Measurements from ENCODE around the gene TNFRSF1B. TPM values are rescaled to one million over a fixed set of nuclear protein-coding genes. Genes with fewer than 3 reads are reported as not detected.

The TNFRSF1B gene
- total and polyA plus RNA-seq, 9 of the 15 experiments (the other 6 are each of a cell fraction or from before 2014, with no cell fraction given) = 8.8 to 91.3 (median 36.0) TPM

DNA sequence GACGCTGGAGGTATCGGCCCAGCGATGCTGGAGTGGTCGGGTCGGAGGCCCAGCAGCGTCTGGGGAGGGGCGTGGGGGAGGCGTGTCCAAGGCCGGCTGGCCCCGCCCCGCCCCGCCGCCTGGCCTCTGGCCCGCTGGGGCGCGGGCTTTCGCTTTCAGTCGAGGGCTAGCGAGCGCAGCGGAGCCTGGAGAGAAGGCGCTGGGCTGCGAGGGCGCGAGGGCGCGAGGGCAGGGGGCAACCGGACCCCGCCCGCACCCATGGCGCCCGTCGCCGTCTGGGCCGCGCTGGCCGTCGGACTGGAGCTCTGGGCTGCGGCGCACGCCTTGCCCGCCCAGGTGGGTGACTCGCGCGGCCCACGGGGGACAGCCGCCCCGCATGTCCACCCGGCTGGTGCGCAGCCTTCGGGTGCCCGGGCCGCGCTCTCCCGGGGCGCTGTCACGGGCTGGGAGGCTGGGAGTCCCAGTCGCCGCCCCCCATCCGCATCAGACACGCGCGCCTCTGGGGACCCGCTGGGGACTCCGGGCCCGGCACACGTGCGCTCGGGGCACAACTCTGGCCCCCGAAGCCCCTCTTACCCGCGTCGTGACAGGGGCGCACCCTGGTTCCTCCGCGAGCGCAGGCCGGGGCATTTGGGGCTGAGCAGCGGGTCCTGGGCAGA is at the start of gene TNFRSF1B (continued):
- peak; percentile 51 to 73 for TF ChIP-seq MAZ (CRISPR knock-in tag; conservative IDR thresholded peaks at IDR 0.05 in 1 of 2, IDR thresholded peaks at IDR 0.05 in 1 of 2)
- TF ChIP-seq CBX1 (IDR thresholded peaks at IDR 0.05; ENCODE audit: low read depth) = peak; percentile 69; the same call in 1 of the 2 replicates
- no peak for TF ChIP-seq CBX3 (IDR thresholded peaks at IDR 0.05; ENCODE audit: borderline replicate concordance in 1 of 2, low read length in 2 of 2)
- TF ChIP-seq SIX5 (IDR thresholded peaks at IDR 0.05; ENCODE audit: borderline replicate concordance in 1 of 2, insufficient read depth in 1 of 2, low read depth in 1 of 2, low read length in 2 of 2) = no peak
- TF ChIP-seq MAX (CRISPR knock-in tag; IDR thresholded peaks at IDR 0.05) = peak; percentile 75
- peak; percentile 94 for TF ChIP-seq MTA3 (IDR thresholded peaks at IDR 0.05; ENCODE audit: borderline replicate concordance)
- TF ChIP-seq SMAD1 (IDR thresholded peaks at IDR 0.05; ENCODE audit: low read depth, low read length, partially characterized antibody) = peak; percentile 65
- TF ChIP-seq MYNN (IDR thresholded peaks at IDR 0.05) = no peak
- TF ChIP-seq MYNN (CRISPR knock-in tag; IDR thresholded peaks at IDR 0.05) = no peak
- no peak for TF ChIP-seq JUN (IDR thresholded peaks at IDR 0.05; ENCODE audit: borderline replicate concordance, low read depth, low read length)
- TF ChIP-seq JUN (CRISPR knock-in tag; IDR thresholded peaks at IDR 0.05; ENCODE audit: borderline replicate concordance) = 0 out of 2 replicates have a peak, but pooled peaks have one; percentile 24
- no peak for TF ChIP-seq RBM39 (optimal IDR thresholded peaks at IDR 0.05; ENCODE audit: low read depth, low read length)
- TF ChIP-seq ZFX (CRISPR knock-in tag; IDR thresholded peaks at IDR 0.05) = peak; percentile 50
- TF ChIP-seq, protein P1, sequence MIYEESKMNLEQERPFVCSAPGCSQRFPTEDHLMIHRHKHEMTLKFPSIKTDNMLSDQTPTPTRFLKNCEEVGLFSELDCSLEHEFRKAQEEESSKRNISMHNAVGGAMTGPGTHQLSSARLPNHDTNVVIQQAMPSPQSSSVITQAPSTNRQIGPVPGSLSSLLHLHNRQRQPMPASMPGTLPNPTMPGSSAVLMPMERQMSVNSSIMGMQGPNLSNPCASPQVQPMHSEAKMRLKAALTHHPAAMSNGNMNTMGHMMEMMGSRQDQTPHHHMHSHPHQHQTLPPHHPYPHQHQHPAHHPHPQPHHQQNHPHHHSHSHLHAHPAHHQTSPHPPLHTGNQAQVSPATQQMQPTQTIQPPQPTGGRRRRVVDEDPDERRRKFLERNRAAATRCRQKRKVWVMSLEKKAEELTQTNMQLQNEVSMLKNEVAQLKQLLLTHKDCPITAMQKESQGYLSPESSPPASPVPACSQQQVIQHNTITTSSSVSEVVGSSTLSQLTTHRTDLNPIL (CRISPR knock-in tag; IDR thresholded peaks at IDR 0.05) = no peak
- peak; percentile 83; the same call in 1 of the 2 replicates for TF ChIP-seq SMAD4 (CRISPR knock-in tag; conservative IDR thresholded peaks at IDR 0.05)
- TF ChIP-seq ZNF175 (CRISPR knock-in tag; IDR thresholded peaks at IDR 0.05; ENCODE audit: low read depth) = no peak
- TF ChIP-seq NKRF (IDR thresholded peaks at IDR 0.05; ENCODE audit: borderline replicate concordance) = peak; percentile 65; the same call in 1 of the 2 replicates
- TF ChIP-seq CCNT2 (IDR thresholded peaks at IDR 0.05; ENCODE audit: borderline replicate concordance, extremely low read depth, insufficient read length, low read depth, low read length) = peak; percentile 76
- no peak for TF ChIP-seq ARHGAP35 (IDR thresholded peaks at IDR 0.05; ENCODE audit: partially characterized antibody)
- TF ChIP-seq, protein P2, sequence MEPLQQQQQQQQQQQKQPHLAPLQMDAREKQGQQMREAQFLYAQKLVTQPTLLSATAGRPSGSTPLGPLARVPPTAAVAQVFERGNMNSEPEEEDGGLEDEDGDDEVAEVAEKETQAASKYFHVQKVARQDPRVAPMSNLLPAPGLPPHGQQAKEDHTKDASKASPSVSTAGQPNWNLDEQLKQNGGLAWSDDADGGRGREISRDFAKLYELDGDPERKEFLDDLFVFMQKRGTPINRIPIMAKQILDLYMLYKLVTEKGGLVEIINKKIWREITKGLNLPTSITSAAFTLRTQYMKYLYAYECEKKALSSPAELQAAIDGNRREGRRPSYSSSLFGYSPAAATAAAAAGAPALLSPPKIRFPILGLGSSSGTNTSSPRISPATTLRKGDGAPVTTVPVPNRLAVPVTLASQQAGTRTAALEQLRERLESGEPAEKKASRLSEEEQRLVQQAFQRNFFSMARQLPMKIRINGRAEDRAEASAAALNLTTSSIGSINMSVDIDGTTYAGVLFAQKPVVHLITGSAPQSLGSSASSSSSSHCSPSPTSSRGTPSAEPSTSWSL (CRISPR knock-in tag; IDR thresholded peaks at IDR 0.05; ENCODE audit: borderline replicate concordance) = 0 out of 2 replicates have a peak, but pooled peaks have one; percentile 7
- no peak for TF ChIP-seq TRIM24 (IDR thresholded peaks at IDR 0.05)
- no peak for TF ChIP-seq NCOR1 (IDR thresholded peaks at IDR 0.05)
- TF ChIP-seq HNRNPUL1 (IDR thresholded peaks at IDR 0.05; ENCODE audit: low read length) = no peak
- TF ChIP-seq SRSF9 (IDR thresholded peaks at IDR 0.05; ENCODE audit: borderline replicate concordance, low read depth, low read length) = no peak
